ENCODE measurements around the gene GPX8.

DNA sequence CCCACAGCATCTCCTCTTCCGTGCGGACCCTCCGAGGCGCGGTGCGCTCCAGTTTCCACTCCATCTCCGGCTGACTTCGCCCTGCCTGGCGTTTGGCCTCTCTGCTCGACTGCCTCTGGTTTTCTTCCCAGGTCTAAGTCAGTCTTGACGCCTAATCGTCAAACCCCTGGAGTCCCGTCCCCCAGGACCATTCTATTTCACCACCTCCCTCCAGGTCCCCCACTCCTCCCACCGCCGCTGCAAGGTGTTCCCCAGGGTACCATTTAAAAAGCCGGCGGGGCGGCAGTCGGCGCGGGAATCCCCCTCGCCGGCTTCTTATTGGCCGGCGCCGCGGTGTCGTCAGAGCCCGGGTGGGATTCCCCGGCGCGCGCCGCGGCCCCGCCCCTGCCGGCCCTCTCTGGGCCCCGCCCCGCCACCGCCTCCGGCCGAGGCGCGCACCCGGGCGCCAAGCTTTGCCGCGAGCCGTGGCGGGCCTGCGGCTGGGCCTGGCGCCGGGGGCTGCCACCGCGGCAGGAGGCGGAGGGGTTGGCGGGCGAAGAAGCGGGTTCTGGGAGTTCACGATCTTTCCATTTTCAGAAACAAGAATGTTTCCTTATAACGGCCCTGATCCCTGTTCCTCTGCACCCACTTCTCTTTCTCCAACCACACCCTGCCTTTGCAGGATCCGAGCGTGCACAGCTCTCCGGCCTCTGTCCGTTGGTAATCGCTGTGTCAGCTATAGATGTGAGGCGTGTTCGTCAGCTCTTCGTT is 13.1 kb downstream of the GPX8 start, which contains the start of gene CDC20B:
- TF ChIP-seq POLR2A (IDR thresholded peaks at IDR 0.05), result no peak
- TF ChIP-seq, protein P1, sequence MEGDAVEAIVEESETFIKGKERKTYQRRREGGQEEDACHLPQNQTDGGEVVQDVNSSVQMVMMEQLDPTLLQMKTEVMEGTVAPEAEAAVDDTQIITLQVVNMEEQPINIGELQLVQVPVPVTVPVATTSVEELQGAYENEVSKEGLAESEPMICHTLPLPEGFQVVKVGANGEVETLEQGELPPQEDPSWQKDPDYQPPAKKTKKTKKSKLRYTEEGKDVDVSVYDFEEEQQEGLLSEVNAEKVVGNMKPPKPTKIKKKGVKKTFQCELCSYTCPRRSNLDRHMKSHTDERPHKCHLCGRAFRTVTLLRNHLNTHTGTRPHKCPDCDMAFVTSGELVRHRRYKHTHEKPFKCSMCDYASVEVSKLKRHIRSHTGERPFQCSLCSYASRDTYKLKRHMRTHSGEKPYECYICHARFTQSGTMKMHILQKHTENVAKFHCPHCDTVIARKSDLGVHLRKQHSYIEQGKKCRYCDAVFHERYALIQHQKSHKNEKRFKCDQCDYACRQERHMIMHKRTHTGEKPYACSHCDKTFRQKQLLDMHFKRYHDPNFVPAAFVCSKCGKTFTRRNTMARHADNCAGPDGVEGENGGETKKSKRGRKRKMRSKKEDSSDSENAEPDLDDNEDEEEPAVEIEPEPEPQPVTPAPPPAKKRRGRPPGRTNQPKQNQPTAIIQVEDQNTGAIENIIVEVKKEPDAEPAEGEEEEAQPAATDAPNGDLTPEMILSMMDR (IDR thresholded peaks at IDR 0.05 in 8 of 11, conservative IDR thresholded peaks at IDR 0.05 in 3 of 11), result no peak
